ENCODE results near the gene LRRC7.

The LRRC7 gene

GRCh38 chr1:69567652-69568420, at the start of gene LRRC7:
Gene LRRC7, plus strand, starts transcription at chr1:69567922. Its CDS starts 718 bp downstream, at chr1:69568640.
- peak; percentile 67 for DNase-seq (ENCODE audit: low read depth, low spot score)

DNA sequence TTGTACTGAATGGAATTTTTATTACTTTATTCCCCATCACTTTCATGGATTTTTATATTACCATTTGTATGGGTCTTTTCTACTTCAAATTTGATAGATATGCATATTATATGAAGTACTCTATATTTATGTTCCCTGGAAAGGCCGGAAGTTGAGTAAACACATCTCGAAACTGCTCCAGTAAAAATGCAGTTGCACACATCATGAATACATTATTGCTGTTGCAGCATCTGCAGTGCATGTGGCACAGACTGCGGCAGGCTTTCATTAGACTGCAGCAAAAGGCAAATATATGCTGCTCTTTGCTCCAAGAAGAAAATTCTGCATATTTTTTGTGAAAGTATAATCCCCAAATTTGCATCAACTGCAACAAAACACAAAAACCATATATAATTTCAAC, 48.7 kb upstream of the LRRC7 start:
- no peak for DNase-seq (ENCODE audit: low read depth, low spot score)

GRCh38 chr1:69520326-69520725, 47.4 kb upstream of the LRRC7 start:
- no peak for DNase-seq (ENCODE audit: low read depth, low spot score)

DNA sequence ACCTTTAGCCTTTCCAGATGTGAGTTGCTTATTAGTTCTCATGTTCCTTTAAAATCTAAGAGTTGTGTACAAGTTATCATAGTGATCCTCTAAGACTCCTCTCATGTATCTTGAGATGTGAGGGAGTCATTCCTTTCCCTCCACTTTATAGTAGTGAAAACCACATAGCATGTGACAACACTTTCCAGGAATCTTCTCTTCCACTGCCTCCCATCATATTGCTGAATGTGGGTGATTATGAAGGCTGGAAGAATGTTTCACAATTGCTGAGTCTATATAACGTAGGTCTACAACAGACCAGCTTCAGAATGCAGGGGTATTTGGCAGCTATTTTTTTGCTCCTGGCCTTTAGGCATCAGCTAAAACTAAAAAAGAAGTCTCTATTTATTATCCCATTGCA, 44.7 kb upstream of the LRRC7 start:
- peak; percentile 83 for DNase-seq (ENCODE audit: low read depth, low spot score)

GRCh38 chr1:69523461-69523860, 44.3 kb upstream of the LRRC7 start:
- peak; percentile 12 for DNase-seq (ENCODE audit: low read depth, low spot score)

DNA sequence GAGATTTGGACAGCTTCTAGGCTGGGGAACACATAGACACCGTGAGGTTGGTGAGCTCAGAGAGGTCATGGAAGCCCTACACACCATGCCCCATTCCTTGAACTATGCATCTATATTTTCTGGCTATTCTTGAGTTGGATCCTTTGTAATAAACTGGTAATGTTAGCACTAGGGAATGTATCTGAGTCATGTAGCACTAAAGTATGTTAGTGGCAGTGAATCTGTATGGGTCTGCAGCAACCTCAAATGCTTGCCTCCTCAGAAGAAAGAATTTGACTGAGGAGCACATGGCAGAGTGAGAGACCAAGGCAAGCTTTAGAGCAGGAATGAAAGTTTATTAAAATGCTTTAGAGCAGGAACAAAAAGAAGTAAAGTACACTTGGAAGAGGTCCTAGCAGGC, 43.7 kb upstream of the LRRC7 start:
- DNase-seq (ENCODE audit: low read depth, low spot score), result peak; percentile 68

GRCh38 chr1:69527273-69527672, 40.4 kb upstream of the LRRC7 start:
- DNase-seq (ENCODE audit: low read depth, low spot score), result no peak

DNA sequence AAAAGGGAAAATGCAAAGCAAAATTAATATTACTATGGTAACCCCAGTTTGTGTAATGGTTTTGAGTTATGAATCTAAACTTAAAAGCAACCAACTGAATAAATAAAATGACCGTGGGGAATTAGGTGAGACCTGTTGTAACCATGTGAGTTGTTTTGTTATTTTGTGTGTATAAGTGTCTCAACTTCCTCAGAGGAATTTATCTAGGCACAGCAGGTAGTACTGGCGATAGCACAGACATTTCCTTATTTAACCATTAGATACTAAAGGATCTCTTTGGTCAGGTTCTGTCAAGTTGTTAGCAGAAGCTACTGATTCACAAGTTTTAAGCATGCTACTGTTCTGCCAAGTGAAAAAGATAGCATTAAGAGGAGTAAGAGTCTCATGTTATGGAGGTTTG, 39.3 kb upstream of the LRRC7 start:
- DNase-seq (ENCODE audit: low read depth, low spot score), result no peak

DNA sequence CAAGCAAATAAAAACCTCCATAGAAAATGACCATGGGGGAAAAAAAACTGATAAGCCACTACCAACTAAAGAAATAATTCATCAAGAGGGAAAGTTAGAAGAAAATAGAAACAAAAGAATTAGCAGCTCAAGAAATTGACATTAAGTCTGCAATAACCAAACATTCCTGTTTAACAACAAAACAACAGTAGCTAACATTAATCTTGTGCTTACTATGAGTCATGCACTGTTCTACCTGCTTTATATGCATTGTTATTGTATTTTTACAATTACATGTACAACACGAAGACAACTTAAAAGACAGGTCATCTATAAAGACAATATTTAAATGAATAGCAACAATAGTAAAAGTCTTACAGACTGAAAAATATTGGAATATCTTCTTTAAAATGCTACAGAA, 34.4 kb upstream of the LRRC7 start:
- DNase-seq (ENCODE audit: low read depth, low spot score), result no peak

- DNase-seq (ENCODE audit: low read depth, low spot score), result no peak
Measured at GRCh38 chr1:69534829-69535228, 32.9 kb upstream of the LRRC7 start.

DNA sequence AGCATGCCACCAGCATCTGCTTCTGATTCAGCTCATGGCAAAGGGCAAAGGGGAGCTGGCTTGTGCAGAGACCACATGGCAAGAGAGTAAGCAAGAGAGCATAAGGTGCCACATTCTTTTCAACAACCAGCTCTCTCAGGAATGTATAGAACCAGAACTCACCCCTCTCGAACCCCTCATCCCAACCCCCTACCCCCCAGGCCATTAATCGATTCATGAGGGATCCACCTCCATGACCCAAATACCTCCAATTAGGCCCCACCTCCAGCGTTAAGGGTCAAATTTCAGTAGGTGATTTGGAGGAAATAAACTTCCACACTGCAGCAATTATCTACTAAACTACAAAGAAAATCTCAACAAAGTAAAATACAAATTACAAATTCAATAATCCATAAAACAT, 32.2 kb upstream of the LRRC7 start:
- no peak for DNase-seq (ENCODE audit: low read depth, low spot score)

- DNase-seq (ENCODE audit: low read depth, low spot score), result no peak
Measured at GRCh38 chr1:69540052-69540451, 27.7 kb upstream of the LRRC7 start.

- DNase-seq (ENCODE audit: low read depth, low spot score), result no peak
Measured at GRCh38 chr1:69551476-69552324, 16.0 kb upstream of the LRRC7 start.

DNA sequence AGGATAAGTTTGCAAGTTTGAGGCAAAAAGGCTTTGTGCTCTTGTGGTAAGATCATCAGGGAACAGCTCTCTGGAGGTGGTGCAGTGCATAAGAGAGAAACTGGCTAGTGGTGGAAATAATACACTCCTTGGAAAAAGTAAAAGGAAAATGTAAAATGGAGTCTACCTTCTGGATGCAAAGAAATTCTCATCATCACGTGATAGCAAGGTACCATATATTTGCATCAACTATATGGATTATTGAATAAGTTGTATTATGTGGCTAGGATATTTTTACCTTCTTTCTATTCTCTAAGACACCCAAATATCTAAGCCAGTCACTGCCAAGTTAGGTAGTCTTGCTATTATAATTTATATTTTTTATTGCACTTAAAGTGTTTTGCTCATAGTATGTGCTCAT, 14.0 kb upstream of the LRRC7 start:
- no peak for DNase-seq (ENCODE audit: low read depth, low spot score)

GRCh38 chr1:69568421-69569174, 876 bp downstream of the LRRC7 start:
- peak; percentile 28 for DNase-seq (ENCODE audit: low read depth, low spot score)

DNA sequence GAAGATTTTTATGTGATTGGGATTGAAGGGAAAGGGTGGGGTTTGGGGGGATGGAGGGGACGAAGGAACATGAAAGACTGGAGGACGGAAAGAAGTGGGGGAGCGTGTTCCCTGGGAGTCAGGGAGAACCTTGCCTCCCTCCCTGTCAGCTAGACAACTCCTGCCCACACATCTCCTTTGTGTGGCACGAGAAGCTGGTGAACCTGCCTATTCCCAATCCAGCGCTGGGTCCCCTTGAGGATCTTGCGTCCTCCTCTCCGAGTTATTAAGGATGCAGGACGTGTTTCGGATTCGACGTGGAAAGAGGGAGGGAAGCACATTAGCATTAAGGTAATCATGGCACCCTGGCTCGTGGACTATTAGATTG, 1.4 kb downstream of the LRRC7 start:
- peak; percentile 24 for DNase-seq (ENCODE audit: low read depth, low spot score)

- DNase-seq (ENCODE audit: low read depth, low spot score), result peak; percentile 42
Measured at GRCh38 chr1:69569576-69570328, 2.0 kb downstream of the LRRC7 start.

- peak; percentile 6 for DNase-seq (ENCODE audit: low read depth, low spot score)
Measured at GRCh38 chr1:69570356-69570755, 2.6 kb downstream of the LRRC7 start.

GRCh38 chr1:69572921-69573320, 5.2 kb downstream of the LRRC7 start:
- DNase-seq (ENCODE audit: low read depth, low spot score), result no peak

- DNase-seq (ENCODE audit: low read depth, low spot score), result no peak
Measured at GRCh38 chr1:69573911-69574310, 6.2 kb downstream of the LRRC7 start.

DNA sequence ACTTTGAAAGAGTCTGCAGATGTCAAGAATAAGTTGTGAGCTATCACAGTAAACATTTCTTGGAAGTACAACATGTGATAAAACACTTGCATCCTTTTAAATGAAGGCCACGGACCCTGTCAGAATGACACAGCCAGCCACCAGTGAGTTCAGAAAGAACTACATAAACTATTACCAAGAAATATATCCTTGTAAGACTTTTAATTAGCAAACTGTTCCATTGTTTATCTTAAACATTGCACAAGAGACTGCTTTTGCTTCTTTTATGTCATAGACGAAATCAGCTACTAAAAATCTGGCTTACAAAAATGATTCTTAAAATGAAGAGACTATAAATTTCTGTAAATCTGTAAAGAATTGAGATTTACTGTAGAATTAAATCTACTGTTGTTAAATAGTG, 17.9 kb downstream of the LRRC7 start:
- DNase-seq (ENCODE audit: low read depth, low spot score), result no peak

- DNase-seq (ENCODE audit: low read depth, low spot score), result no peak
Measured at GRCh38 chr1:69587391-69587790, 19.7 kb downstream of the LRRC7 start.
